AG04450 (cell line): ENCODE data around the gene TMEM8B. TPM values are rescaled to one million over a fixed set of nuclear protein-coding genes. Genes with fewer than 3 reads are reported as not detected.

Experiments used
- CTCF ChIA-PET: fragments of 300-600, 350-600 bp; formaldehyde crosslinking; extraction: SDS; loops from one replicate; lab custom pipeline; 2022; ENCODE audit warnings: antibody characterized with exemption, inconsistent platforms; lab: Charles Lee
- POLR2A ChIA-PET: fragments of 350-600 bp; formaldehyde crosslinking; extraction: SDS; loops from one replicate; lab custom pipeline; 2021; ENCODE audit warnings: antibody characterized with exemption, inconsistent platforms; lab: Yijun Ruan, JAX
- DNase-seq: peaks from one replicate; pipeline ENCODE4 v3.0.0-alpha.2; 2011; ENCODE audit warnings: low read depth, low spot score
- H3K27ac ChIP-seq: one replicate; pipeline ENCODE4 v1.5.1; 2012; ENCODE audit warnings: low read depth, low read length, control low read depth
- H3K27me3 ChIP-seq: one replicate; pipeline ENCODE4 v1.6.0; 2012; ENCODE audit warnings: low read length; ENCODE audit not compliant: control insufficient read depth, insufficient read depth
- H3K4me3 ChIP-seq: 2 replicates; pipeline ENCODE4 v1.5.1; 2011; ENCODE audit warnings: mild to moderate bottlenecking, low read depth, low read length, control low read depth
- H3K9me3 ChIP-seq: 2 replicates; pipeline ENCODE4 v1.5.1; 2012; ENCODE audit warnings: low read length; ENCODE audit not compliant: control insufficient read depth, insufficient read depth
- polyA plus RNA-seq: library from polyadenylated mRNA; depleted of rRNA; stranded (reverse); fragments of >200 nt; gene quantifications from 2 replicates; pipeline ENCODE4 v1.2.3, GENCODE V29; 2011
- TF ChIP-seq, protein P1 (sequence below): IDR thresholded peaks from 2 replicates; pipeline ENCODE4 v1.5.1; 2011; ENCODE audit warnings: low read depth, low read length, control low read depth, inconsistent platforms

Gene TMEM8B
- polyA plus RNA-seq, 1 experiment = 3.3 TPM

DNA sequence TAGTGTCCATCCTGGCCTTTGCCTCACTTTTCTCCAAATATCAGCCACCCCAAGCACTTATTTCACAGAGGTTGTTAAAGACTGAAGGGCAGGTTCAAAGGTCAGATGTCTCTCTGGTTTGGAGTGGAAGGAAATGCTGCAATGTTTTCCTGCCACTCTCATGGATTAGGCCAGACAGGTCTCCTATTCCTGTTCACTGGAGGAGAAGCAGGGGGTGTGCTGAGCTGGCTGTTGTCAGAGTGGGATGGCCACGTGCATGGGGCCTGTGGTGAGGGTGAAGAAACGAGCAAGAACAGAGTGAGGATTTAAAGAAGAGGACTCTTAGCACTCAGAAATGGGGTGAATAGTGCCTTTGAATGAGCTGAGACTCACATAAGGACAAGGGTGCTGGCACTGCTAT is 6.7 kb downstream of the TMEM8B start:
- TF ChIP-seq, protein P1, sequence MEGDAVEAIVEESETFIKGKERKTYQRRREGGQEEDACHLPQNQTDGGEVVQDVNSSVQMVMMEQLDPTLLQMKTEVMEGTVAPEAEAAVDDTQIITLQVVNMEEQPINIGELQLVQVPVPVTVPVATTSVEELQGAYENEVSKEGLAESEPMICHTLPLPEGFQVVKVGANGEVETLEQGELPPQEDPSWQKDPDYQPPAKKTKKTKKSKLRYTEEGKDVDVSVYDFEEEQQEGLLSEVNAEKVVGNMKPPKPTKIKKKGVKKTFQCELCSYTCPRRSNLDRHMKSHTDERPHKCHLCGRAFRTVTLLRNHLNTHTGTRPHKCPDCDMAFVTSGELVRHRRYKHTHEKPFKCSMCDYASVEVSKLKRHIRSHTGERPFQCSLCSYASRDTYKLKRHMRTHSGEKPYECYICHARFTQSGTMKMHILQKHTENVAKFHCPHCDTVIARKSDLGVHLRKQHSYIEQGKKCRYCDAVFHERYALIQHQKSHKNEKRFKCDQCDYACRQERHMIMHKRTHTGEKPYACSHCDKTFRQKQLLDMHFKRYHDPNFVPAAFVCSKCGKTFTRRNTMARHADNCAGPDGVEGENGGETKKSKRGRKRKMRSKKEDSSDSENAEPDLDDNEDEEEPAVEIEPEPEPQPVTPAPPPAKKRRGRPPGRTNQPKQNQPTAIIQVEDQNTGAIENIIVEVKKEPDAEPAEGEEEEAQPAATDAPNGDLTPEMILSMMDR = no peak
- DNase-seq = no peak
- H3K4me3 ChIP-seq = no peak overlapping the region
- H3K27me3 ChIP-seq = no peaks in the 10 kb centered on the region
- POLR2A ChIA-PET = no interaction called here
- no peaks in the 10 kb centered on the region for H3K9me3 ChIP-seq
- no peak overlapping the region for H3K27ac ChIP-seq
- CTCF ChIA-PET = interaction anchor here (1.8 kb wide), 1 partner anchor 10 kb away, joined by 9 read pairs; no protein-coding TSS in a partner anchor

DNA sequence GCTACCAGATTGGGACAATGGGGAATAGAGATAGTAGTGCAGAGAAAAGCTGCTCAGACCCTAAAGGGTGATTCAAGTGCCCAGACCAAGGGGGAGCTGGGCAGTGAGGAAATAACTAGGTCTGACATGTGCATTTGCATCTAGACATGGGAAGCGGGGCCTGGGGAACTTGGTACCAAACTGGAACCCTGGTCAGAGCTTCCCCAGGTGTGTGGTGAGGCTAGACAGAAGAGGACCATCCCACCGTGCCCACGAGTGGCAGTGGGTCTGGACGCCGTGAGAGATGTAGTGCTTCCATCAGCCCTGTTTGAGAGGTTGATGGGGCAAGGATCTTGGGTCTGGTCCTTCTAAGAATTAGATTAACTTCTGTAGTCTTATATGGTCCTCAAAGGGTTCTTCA is 7.6 kb downstream of the TMEM8B start:
- no peak overlapping the region for H3K27ac ChIP-seq
- H3K27me3 ChIP-seq = no peaks in the 10 kb centered on the region
- POLR2A ChIA-PET = no interaction called here
- CTCF ChIA-PET = interaction anchor here (1.8 kb wide), 1 partner anchor 11 kb away, joined by 9 read pairs; no protein-coding TSS in a partner anchor
- DNase-seq = no peak
- no peaks in the 10 kb centered on the region; the same call in 1 of the 2 replicates for H3K9me3 ChIP-seq
- TF ChIP-seq, protein P1 = no peak
- no peak overlapping the region for H3K4me3 ChIP-seq

DNA sequence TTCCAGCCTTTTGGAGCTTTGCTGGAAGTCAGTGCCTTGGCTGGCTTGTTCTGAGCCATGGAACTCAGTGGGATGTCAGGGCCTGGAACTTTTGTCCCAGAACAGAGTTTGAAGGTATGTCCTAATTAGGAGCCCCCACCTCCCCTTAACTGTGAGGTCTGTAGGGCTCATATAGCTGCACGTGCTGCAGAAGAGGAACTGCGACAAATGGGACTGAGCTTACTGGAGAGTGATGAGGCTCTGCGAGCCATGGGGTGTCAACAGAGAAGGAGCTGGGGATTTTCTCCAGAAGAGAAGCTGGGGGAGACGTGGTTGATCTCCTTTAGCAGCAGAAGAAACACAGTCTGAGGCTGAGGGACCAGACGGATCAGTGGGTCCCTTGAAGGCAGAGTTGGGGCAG is 10.9 kb downstream of the TMEM8B start:
- POLR2A ChIA-PET = no interaction called here
- no peak for DNase-seq

DNA sequence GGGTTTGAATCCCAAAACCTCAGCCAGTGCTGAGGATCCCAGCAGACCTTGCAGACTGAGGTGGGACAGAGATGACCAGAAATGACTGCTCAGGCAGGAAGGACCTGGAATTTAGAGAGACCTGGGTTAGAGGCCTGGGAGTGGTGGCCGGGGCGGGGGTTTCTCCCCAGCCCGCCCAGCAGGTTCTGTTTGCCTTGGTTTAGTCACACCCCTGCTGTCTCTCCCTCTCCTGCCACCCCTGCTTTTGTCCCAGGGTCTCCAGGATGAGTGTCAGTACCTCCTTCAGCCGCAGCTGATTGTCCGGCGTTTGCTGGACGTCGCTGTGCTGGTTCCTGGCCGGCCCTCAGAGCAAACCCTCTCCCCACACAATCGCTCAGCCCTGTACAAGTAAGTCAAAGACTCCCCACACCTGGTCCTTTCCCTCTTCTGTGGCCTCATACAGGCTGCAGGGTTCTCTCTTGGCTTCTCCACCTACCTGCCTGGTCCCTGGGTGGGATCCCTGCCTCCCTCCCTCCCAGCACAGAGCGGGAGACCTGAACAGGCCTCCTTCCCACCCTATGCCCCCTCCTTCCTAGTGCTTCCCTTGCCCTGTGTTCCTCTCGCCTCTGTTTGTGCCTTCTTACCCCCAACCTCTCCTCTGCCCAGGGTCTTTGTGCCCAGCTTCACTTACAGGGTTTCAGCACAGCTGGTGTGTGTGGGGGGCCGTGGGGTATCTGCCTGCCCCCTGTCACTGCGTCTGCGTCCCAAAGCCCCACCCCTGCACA is 12.0 kb downstream of the TMEM8B start:
- Histone ChIP-seq H3K27me3 (no peaks in the 10 kb centered on the region), H3K4me3 (no peak overlapping the region), H3K9me3 (no peaks in the 10 kb centered on the region; the same call in 1 of the 2 replicates), H3K27ac (no peak overlapping the region)
- ChIA-PET POLR2A (no interaction called here), CTCF (interaction anchor here (1.4 kb wide), 2 partner anchors 15 to 41 kb away, joined by 3 read pairs; no protein-coding TSS in a partner anchor)
- DNase-seq = no peak
- TF ChIP-seq, protein P1 = no peak

More for the DNA sequence above, 10.9 kb downstream of the TMEM8B start:
- no peak overlapping the region for H3K4me3 ChIP-seq
- TF ChIP-seq, protein P1 = no peak
- H3K9me3 ChIP-seq = no peaks in the 10 kb centered on the region; the same call in 1 of the 2 replicates
- CTCF ChIA-PET = interaction anchor here (1.1 to 1.4 kb wide), 2 partner anchors 42 to 49 kb away, joined by 3 to 4 read pairs; no protein-coding TSS in a partner anchor
- no peaks in the 10 kb centered on the region for H3K27me3 ChIP-seq
- H3K27ac ChIP-seq = no peak overlapping the region

DNA sequence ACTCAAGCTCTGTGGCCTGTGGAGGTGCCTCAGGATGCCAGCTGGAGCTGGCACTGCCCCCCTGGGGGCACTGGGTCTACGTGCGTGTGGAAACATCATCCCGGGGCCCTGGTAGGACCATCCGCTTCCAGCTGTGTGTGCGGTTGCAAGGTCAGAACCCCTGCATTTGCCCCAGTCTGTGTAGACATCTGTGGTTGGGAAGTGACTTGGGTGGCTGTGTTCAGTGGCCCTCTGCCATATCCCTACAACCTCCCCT is 12.5 kb downstream of the TMEM8B start:
- Histone ChIP-seq H3K27ac (no peak overlapping the region), H3K27me3 (no peaks in the 10 kb centered on the region), H3K4me3 (no peak overlapping the region), H3K9me3 (no peaks in the 10 kb centered on the region; the same call in 1 of the 2 replicates)
- CTCF ChIA-PET = interaction anchor here (1.4 kb wide), 2 partner anchors 15 to 40 kb away, joined by 3 to 7 read pairs; no protein-coding TSS in a partner anchor
- TF ChIP-seq, protein P1 = no peak
- POLR2A ChIA-PET = no interaction called here
- no peak for DNase-seq
